Stomach smooth muscle (tissue), 2 donors: ENCODE data around the gene VEZT.
"Not testable (repeated sequence)": the region's sequence is repeated elsewhere in the genome, so short reads cannot be mapped to it uniquely, and the experiment has no call there.

Experiments
- H3K27ac ChIP-seq: one replicate; pipeline ENCODE4 v1.7.0; 2013; ENCODE audit warnings: mild to moderate bottlenecking, low read length, inconsistent platforms
- H3K27me3 ChIP-seq, 2 donors: one replicate each; pipeline ENCODE4 v1.7.0; 2013; ENCODE audit warnings: low read length in 2 of 2; ENCODE audit not compliant: insufficient read depth in 2 of 2, control insufficient read depth in 1 of 2
- H3K36me3 ChIP-seq, 2 donors: one replicate each; pipeline ENCODE4 v1.7.0; 2013; ENCODE audit warnings: low read length in 2 of 2; ENCODE audit not compliant: control insufficient read depth in 2 of 2, insufficient read depth in 2 of 2
- H3K4me1 ChIP-seq: one replicate; pipeline ENCODE4 v1.7.0; 2013; ENCODE audit warnings: low read length; ENCODE audit not compliant: control insufficient read depth, insufficient read depth
- H3K4me3 ChIP-seq, 2 donors: one replicate each; pipeline ENCODE4 v1.7.0; 2013; ENCODE audit warnings: low read length in 2 of 2
- H3K9ac ChIP-seq, 2 donors: one replicate each; pipeline ENCODE4 v1.7.0; 2013; ENCODE audit warnings: low read length in 2 of 2, mild to moderate bottlenecking in 1 of 2
- H3K9me3 ChIP-seq, 2 donors: one replicate each; pipeline ENCODE4 v1.7.0; 2013; ENCODE audit warnings: low read length in 2 of 2; ENCODE audit not compliant: control insufficient read depth in 2 of 2
- donor health status: healthy.
- donor health status: Pancreatic carcinoma.

VEZT gene

DNA sequence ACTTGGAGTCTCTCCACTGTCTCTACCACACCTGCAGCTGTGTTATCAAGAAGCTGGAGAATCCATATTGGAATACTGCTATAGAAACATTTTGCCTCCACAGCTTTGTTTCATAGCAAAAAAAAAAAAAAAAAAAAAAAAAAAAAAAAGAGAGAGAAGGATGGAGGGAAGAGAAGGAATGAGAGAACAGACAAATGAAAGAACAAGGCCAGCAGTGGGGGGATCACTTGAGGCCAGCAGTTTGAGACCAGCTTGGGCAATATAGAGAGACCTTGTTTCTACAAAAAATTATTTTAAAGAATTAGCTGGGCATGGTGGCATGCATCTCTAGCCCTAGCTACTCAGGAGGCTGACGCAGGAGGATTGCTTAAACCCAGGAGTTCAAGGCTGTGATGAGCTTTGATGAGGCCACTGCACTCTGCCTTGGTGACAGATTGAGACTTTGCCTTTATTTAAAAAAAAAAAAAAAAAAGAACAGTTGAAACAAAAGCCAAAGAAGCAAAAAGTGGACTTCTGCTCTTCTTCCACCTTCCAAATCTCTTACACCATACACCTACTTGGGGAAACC is 8.1 kb downstream of the VEZT start:
- H3K27ac ChIP-seq: no peak overlapping the region
- H3K36me3 ChIP-seq: peaks cover 0 to 2% of the 10 kb centered on the region in 2 donors
- no peak overlapping the region for H3K9ac ChIP-seq
- H3K4me1 ChIP-seq: peaks cover 5% of the 10 kb centered on the region
- H3K27me3 ChIP-seq: no peaks in the 10 kb centered on the region
- no peaks in the 10 kb centered on the region for H3K9me3 ChIP-seq
- no peak overlapping the region for H3K4me3 ChIP-seq

DNA sequence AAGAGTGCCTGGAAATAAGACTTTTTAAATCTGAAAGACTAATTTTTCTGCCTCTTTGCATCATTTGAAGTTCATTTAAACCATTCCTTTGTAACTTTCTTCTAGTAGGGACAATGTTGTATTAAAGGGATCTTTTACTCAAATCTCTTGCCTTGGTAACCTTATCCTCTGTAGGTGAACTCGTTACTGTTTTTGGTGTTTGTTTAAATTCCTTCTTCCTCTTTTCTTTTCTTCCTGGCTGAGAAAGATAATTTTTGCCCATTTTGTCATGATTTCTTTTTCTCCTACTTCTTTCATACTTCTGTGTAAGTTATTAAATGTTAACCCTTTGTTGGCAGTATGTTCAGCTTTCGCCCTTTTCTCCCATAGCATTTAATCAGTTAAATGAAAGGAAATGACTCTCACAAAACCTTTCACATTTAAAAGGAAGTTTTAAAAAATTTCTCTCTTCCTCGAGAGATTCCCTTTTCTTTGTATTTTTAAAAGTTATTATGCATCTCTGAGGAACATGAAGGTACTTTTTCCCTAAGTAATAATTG is 10.3 kb downstream of the VEZT start:
- Histone ChIP-seq H3K27me3 (no peaks in the 10 kb centered on the region), H3K9me3 (no peaks in the 10 kb centered on the region), H3K4me1 (peaks cover 5% of the 10 kb centered on the region), H3K4me3 (no peak overlapping the region), H3K36me3 (peaks cover 0 to 2% of the 10 kb centered on the region in 2 donors), H3K27ac (no peak overlapping the region), H3K9ac (no peak overlapping the region)

DNA sequence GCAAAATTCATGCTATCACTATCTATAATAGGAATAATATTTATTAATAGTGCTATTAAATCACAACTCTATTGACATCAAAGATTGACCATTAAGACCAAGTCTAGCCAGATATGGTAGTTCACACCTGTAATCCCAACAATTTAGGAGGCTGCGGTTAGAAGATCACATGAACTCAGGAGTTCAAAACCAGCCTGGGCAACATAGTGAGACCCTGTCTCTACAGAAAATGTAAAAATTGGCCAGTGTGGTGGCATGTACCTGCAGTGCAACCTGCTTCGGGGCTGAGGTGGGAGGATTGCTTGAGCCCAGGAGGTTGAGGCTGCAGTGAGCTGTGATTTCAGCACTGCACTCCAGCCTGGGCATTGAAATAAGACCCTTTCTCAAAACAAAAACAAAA is 11.0 kb downstream of the VEZT start:
- Histone ChIP-seq H3K4me3 (no peak overlapping the region), H3K4me1 (peaks cover 5% of the 10 kb centered on the region), H3K9me3 (no peaks in the 10 kb centered on the region)

DNA sequence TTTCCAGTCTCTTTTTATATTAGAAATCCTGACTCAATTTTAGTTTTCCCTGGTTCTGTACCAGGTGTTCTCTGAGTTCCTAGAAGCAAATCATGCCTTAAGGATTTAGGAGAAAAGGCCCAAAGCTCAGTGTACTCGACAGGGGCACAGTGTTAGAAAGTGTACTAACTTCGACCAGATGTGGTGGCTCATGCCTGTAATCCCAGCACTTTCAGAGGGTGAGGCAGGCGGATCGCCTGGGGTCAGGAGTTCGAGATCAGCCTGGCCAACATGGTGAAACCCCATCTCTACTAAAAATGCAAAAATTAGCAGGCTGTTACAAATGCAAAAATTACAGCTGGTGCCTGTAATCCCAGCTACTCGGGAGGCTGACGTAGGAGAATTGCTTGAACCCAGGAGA is 12.0 kb downstream of the VEZT start:
- Histone ChIP-seq H3K9me3 (no peaks in the 10 kb centered on the region), H3K4me3 (no peak overlapping the region), H3K4me1 (peaks cover 5% of the 10 kb centered on the region), H3K27me3 (no peaks in the 10 kb centered on the region), H3K36me3 (no peaks in the 10 kb centered on the region), H3K9ac (no peak overlapping the region), H3K27ac (no peak overlapping the region)

More for the DNA sequence above, 11.0 kb downstream of the VEZT start:
- Histone ChIP-seq H3K36me3 (peaks cover 0 to 2% of the 10 kb centered on the region in 2 donors), H3K27me3 (no peaks in the 10 kb centered on the region), H3K27ac (no peak overlapping the region), H3K9ac (no peak overlapping the region)

DNA sequence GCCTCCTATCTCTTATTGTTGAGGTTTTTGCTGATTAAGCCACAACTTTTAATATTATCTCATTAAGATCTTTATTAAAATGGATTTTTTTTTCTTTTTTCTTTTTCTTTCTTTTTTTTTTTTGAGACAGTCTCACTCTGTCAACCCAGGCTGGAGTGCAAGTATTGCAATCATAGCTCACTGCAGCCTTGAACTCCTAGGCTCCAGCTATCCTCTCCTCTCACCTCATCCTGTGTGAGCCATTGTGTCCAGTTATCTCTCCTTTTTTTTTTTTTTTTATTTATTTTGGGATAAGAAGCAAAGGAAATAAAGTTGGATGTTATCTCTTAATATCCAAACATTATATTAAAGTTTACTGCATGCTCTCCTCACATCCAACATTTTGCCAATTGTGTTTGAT is 12.7 kb downstream of the VEZT start:
- Histone ChIP-seq H3K4me3 (no peak overlapping the region), H3K27me3 (no peaks in the 10 kb centered on the region), H3K36me3 (no peaks in the 10 kb centered on the region), H3K27ac (no peak overlapping the region), H3K4me1 (peaks cover 5% of the 10 kb centered on the region), H3K9me3 (no peaks in the 10 kb centered on the region), H3K9ac (no peak overlapping the region)

DNA sequence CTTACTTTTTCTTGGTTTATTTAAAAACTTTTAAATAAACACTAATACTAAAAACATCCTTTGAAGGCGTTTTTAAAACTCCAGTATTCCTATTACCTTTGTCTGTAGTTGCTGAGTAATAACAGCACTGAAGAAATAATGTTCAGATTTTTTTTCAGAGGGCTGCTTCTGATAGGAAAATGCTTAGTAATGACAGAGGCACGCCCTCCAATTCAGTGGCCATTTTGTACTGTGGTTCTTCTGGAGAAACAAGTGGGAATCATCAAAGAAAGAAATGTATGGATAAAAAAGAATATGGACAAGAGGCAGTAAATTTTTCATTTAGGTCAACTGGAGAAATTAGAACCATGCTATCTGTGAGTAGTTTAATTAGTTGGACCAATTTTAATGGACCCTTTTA is 13.6 kb downstream of the VEZT start:
- no peaks in the 10 kb centered on the region for H3K36me3 ChIP-seq
- H3K9ac ChIP-seq: no peak overlapping the region
- H3K27me3 ChIP-seq: no peaks in the 10 kb centered on the region
- H3K4me1 ChIP-seq: peaks cover 5% of the 10 kb centered on the region
- H3K27ac ChIP-seq: no peak overlapping the region
- H3K4me3 ChIP-seq: no peak overlapping the region
- no peaks in the 10 kb centered on the region for H3K9me3 ChIP-seq

DNA sequence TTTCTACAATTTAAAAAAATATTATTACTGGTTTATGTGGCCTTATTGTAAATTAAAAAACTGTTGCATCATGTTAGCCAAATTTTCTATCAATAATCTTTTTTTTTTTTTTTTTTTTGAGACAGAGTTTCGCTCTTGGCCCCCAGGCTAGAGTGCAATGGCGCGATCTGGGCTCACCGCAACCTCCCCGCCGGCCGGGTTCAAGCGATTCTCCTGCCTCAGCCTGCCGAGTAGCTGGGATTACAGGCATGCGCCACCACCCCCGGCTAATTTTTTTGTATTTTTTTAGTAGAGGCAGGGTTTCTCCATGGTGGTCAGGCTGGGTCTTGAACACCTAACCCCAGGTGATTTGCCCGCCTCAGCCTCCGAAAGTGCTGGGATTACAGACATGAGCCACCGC is 16.6 kb downstream of the VEZT start:
- H3K4me3 ChIP-seq, H3K9ac ChIP-seq, H3K27me3 ChIP-seq, H3K9me3 ChIP-seq, H3K36me3 ChIP-seq, H3K4me1 ChIP-seq, H3K27ac ChIP-seq: not testable (repeated sequence)

DNA sequence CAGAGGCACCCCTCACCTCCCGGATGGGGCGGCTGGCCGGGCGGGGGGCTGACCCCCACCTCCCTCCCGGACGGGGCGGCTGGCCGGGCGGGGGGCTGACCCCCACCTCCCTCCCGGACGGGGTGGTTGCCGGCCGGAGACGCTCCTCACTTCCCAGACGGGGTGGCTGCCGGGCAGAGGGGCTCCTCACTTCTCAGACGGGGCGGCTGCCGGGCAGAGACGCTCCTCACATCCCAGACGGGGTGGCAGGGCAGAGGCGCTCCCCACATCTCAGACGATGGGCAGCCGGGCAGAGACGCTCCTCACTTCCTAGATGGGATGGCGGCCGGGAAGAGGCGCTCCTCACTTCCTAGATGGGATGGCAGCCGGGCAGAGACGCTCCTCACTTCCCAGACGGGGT is 18.0 kb downstream of the VEZT start:
- H3K36me3 ChIP-seq, H3K4me3 ChIP-seq, H3K4me1 ChIP-seq, H3K9ac ChIP-seq, H3K9me3 ChIP-seq, H3K27ac ChIP-seq, H3K27me3 ChIP-seq: not testable (repeated sequence)

DNA sequence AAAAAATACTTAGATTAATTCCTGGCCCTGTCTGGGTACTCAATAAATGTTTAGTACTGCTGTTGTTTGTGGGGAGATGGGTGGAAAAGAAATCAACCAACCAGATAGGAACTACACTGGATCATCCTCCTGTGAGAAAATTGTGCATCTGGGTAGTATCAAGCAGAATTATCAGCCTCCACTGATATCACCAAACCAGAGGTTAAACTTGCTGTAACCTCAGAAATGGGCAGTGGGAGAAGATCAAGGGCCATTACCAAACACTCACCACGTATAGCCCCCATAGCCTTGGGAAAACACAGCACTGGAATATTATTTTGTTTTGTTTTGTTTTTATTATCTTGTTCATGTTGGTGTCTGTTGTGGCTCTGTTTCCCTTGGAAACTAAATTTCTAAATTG is 19.7 kb downstream of the VEZT start:
- H3K4me1 ChIP-seq: peaks cover 5% of the 10 kb centered on the region
- H3K27ac ChIP-seq: no peak overlapping the region
- no peaks in the 10 kb centered on the region for H3K9me3 ChIP-seq
- no peaks in the 10 kb centered on the region for H3K36me3 ChIP-seq
- no peaks in the 10 kb centered on the region for H3K27me3 ChIP-seq
- H3K9ac ChIP-seq: no peak overlapping the region
- no peak overlapping the region for H3K4me3 ChIP-seq

DNA sequence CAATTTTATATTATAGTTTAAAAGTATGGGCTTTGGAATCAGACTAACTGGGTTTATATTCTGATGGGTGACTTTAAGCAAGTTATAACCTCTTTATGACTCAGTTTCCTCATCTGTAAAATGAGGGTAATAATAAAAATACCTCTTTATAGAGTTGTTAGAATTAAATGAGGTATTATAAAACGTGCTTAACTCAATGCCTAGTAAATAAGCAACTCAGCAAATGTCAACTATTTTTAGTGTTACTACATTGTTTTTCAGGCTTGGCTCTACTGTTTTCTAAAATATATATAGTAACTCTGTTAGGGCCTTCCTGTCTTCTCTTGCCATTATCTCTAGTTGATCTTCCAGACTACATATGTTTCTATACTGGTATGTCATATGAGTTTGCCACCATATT is 20.5 kb downstream of the VEZT start:
- Histone ChIP-seq H3K9ac (no peak overlapping the region), H3K36me3 (no peaks in the 10 kb centered on the region), H3K4me3 (no peak overlapping the region), H3K27me3 (no peaks in the 10 kb centered on the region), H3K4me1 (peaks cover 5% of the 10 kb centered on the region), H3K27ac (no peak overlapping the region), H3K9me3 (no peaks in the 10 kb centered on the region)

DNA sequence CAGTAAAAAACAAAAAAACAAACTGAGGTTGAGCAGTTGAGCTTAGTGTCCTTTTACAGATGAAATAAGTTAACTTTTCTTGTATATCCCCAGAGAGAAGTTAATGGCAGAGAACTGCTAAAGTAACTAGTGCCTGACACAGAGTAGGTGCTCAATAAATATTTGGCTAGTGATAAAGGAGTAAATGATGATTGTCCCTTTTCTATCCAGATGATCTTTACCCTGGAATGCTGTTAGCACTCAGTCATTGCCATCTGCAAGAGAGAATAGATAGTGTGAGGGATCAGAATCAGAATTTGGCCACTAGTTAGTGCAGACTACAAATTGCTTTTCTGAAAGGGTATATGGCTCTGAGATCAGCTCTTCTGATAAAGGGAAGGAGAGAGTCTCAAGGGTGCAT is 21.6 kb downstream of the VEZT start:
- peaks cover 5% of the 10 kb centered on the region for H3K4me1 ChIP-seq
- H3K27me3 ChIP-seq: no peaks in the 10 kb centered on the region
- no peak overlapping the region for H3K9ac ChIP-seq
- no peaks in the 10 kb centered on the region for H3K9me3 ChIP-seq
- H3K27ac ChIP-seq: no peak overlapping the region
- H3K36me3 ChIP-seq: peaks cover 2 to 3% of the 10 kb centered on the region in 2 donors
- H3K4me3 ChIP-seq: no peak overlapping the region
